GM23338 (cell line): Measurements from ENCODE around the gene SACS. TPM values are rescaled to one million over a fixed set of nuclear protein-coding genes. Genes with fewer than 3 reads are reported as not detected.

ENCODE experiments used
- ATAC-seq: fragments of 200-7000 bp; cut with Tn5 transposase; 3 replicates; pipeline ENCODE4 v1.9.1; 2020
- DNase-seq: peaks from one replicate; pipeline ENCODE4 v3.0.0-alpha.2; 2015; ENCODE audit warnings: low spot score
- H2AFZ ChIP-seq: fragments of 200-600 bp; sonication (generic); 2 replicates; pipeline ENCODE4 v1.8.0; 2016; ENCODE audit warnings: antibody characterized with exemption, mild to moderate bottlenecking, moderate library complexity
- H3F3A ChIP-seq: fragments of 200-600 bp; sonication (generic); replicated peaks from 2 replicates; pipeline ENCODE4 v1.8.0; 2017; ENCODE audit warnings: antibody characterized with exemption, mixed run types, low read depth
- H3K27ac ChIP-seq: fragments of 200-600 bp; sonication (generic); 2 replicates; pipeline ENCODE4 v1.6.1; 2016; ENCODE audit warnings: low read depth
- H3K27me3 ChIP-seq: fragments of 200-600 bp; sonication (generic); 2 replicates; pipeline ENCODE4 v1.8.0; 2016; ENCODE audit warnings: mild to moderate bottlenecking, mixed run types, moderate library complexity; ENCODE audit not compliant: insufficient read depth
- H3K36me3 ChIP-seq: fragments of 200-600 bp; sonication (generic); 2 replicates; pipeline ENCODE4 v1.8.0; 2016; ENCODE audit warnings: mild to moderate bottlenecking; ENCODE audit not compliant: insufficient read depth
- H3K4me1 ChIP-seq: fragments of 200-600 bp; sonication (generic); 2 replicates; pipeline ENCODE4 v1.8.0; 2016; ENCODE audit warnings: mild to moderate bottlenecking, moderate library complexity; ENCODE audit not compliant: insufficient read depth
- H3K4me2 ChIP-seq: fragments of 200-600 bp; sonication (generic); 2 replicates; pipeline ENCODE4 v1.7.1; 2017; ENCODE audit warnings: mixed run types
- H3K4me3 ChIP-seq: fragments of 200-600 bp; sonication (generic); 2 replicates; pipeline ENCODE4 v1.6.1; 2016; ENCODE audit warnings: mixed run types
- H3K79me2 ChIP-seq: fragments of 200-600 bp; sonication (generic); replicated peaks from 2 replicates; pipeline ENCODE4 v1.8.0; 2017; ENCODE audit warnings: mild to moderate bottlenecking; ENCODE audit not compliant: insufficient read depth
- H3K9me2 ChIP-seq: fragments of 200-600 bp; sonication (generic); 2 replicates; pipeline ENCODE4 v1.8.0; 2017; ENCODE audit not compliant: insufficient read depth
- H4K20me1 ChIP-seq: fragments of 200-600 bp; sonication (generic); replicated peaks from 2 replicates; pipeline ENCODE4 v1.8.0; 2017; ENCODE audit warnings: mild to moderate bottlenecking; ENCODE audit not compliant: insufficient read depth
- H3K27ac Mint-ChIP-seq: 2 replicates; pipeline ENCODE4 v1.8.0; 2020; ENCODE audit warnings: inconsistent platforms, mild to moderate bottlenecking, moderate library complexity, mixed read lengths
- H3K27me3 Mint-ChIP-seq: 3 replicates; pipeline ENCODE4 v1.8.0; 2022; ENCODE audit warnings: low read depth, mild to moderate bottlenecking, moderate library complexity, mixed read lengths, inconsistent platforms; ENCODE audit not compliant: insufficient read depth, poor library complexity
- H3K36me3 Mint-ChIP-seq: 3 replicates; pipeline ENCODE4 v1.8.0; 2021; ENCODE audit warnings: low read depth, mild to moderate bottlenecking, inconsistent platforms, moderate library complexity, mixed read lengths
- H3K4me1 Mint-ChIP-seq: 3 replicates; pipeline ENCODE4 v1.8.0; 2020; ENCODE audit warnings: mild to moderate bottlenecking, inconsistent platforms, mixed read lengths
- H3K4me3 Mint-ChIP-seq: 3 replicates; pipeline ENCODE4 v1.8.0; 2021; ENCODE audit warnings: moderate library complexity, mild to moderate bottlenecking, inconsistent platforms, mixed read lengths
- H3K9me3 Mint-ChIP-seq: 3 replicates; pipeline ENCODE4 v1.8.0; 2020; ENCODE audit warnings: moderate library complexity, mild to moderate bottlenecking, inconsistent platforms, mixed read lengths
- CREB1 ChIP-seq: fragments of 250-450 bp; sonication (Bioruptor Pico); IDR thresholded peaks from 2 replicates; pipeline ENCODE4 v1.5.0; 2020; ENCODE audit warnings: low read depth, mild to moderate bottlenecking, moderate library complexity
- CTCF ChIP-seq, 2 experiments: fragments of 200-600 bp in 1 of 2; sonication (generic) in 1 of 2; conservative IDR thresholded peaks; 2 replicates each; pipeline versions ENCODE4 v1.5.1 to v1.6.1; 2016 to 2017; ENCODE audit warnings: antibody characterized with exemption in 2 of 2, low read depth in 2 of 2, mild to moderate bottlenecking in 2 of 2, moderate library complexity in 1 of 2
- EZH2 ChIP-seq: fragments of 200-600 bp; sonication (generic); IDR thresholded peaks from one replicate; pipeline ENCODE4 v1.8.0; 2017; ENCODE audit warnings: antibody characterized with exemption, mild to moderate bottlenecking, low read depth; ENCODE audit not compliant: unreplicated experiment
- EZH2phosphoT487 ChIP-seq: fragments of 200-600 bp; sonication (generic); IDR thresholded peaks from one replicate; pipeline ENCODE4 v1.8.1; 2018; ENCODE audit warnings: antibody characterized with exemption; ENCODE audit not compliant: unreplicated experiment
- JUNB ChIP-seq: IDR thresholded peaks from one replicate; pipeline ENCODE4 v1.6.1; 2016; ENCODE audit warnings: antibody characterized with exemption; ENCODE audit not compliant: unreplicated experiment
- NANOG ChIP-seq: IDR thresholded peaks from 2 replicates; pipeline ENCODE4 v1.6.1; 2016; ENCODE audit warnings: antibody characterized with exemption, borderline replicate concordance
- POLR2AphosphoS5 ChIP-seq: IDR thresholded peaks from 2 replicates; pipeline ENCODE4 v1.6.1; 2016; ENCODE audit warnings: antibody characterized with exemption, low read depth
- ZNF114 ChIP-seq: fragments of 250-450 bp; sonication (Bioruptor Pico); IDR thresholded peaks from 2 replicates; pipeline ENCODE4 v1.5.0; 2020; ENCODE audit warnings: mild to moderate bottlenecking, moderate library complexity
- ZNF331 ChIP-seq: fragments of 250-450 bp; sonication (Bioruptor Pico); IDR thresholded peaks from 2 replicates; pipeline ENCODE4 v1.5.0; 2020; ENCODE audit warnings: low read depth, mild to moderate bottlenecking, moderate library complexity
- polyA plus RNA-seq: library from polyadenylated mRNA; unstranded; fragments of >200 nt; fragmentation: Nextera tagmentation; extraction: Ambion mirVana; gene quantifications from 2 replicates; pipeline ENCODE4 v1.2.1, GENCODE V29; 2016
- total RNA-seq: library from RNA; depleted of rRNA; stranded (reverse); fragments of >200 nt; shearing (Covaris generic); gene quantifications from 2 replicates; pipeline ENCODE4 v1.2.3, GENCODE V29; 2014
- TF ChIP-seq, protein P1 (sequence below): IDR thresholded peaks from one replicate; pipeline ENCODE4 v1.6.1; 2018; ENCODE audit warnings: antibody characterized with exemption; ENCODE audit not compliant: unreplicated experiment

The SACS gene
- total and polyA plus RNA-seq, 2 experiments from 2014 or later, result 13.8 to 58.7 TPM

- no peak for TF ChIP-seq CTCF (conservative IDR thresholded peaks at IDR 0.05; ENCODE audit: low read depth in 2 of 2)
- TF ChIP-seq NANOG, result no peak
- no peak for TF ChIP-seq EZH2phosphoT487
- TF ChIP-seq ZNF114 (CRISPR knock-in tag), result no peak
- TF ChIP-seq, protein P1, sequence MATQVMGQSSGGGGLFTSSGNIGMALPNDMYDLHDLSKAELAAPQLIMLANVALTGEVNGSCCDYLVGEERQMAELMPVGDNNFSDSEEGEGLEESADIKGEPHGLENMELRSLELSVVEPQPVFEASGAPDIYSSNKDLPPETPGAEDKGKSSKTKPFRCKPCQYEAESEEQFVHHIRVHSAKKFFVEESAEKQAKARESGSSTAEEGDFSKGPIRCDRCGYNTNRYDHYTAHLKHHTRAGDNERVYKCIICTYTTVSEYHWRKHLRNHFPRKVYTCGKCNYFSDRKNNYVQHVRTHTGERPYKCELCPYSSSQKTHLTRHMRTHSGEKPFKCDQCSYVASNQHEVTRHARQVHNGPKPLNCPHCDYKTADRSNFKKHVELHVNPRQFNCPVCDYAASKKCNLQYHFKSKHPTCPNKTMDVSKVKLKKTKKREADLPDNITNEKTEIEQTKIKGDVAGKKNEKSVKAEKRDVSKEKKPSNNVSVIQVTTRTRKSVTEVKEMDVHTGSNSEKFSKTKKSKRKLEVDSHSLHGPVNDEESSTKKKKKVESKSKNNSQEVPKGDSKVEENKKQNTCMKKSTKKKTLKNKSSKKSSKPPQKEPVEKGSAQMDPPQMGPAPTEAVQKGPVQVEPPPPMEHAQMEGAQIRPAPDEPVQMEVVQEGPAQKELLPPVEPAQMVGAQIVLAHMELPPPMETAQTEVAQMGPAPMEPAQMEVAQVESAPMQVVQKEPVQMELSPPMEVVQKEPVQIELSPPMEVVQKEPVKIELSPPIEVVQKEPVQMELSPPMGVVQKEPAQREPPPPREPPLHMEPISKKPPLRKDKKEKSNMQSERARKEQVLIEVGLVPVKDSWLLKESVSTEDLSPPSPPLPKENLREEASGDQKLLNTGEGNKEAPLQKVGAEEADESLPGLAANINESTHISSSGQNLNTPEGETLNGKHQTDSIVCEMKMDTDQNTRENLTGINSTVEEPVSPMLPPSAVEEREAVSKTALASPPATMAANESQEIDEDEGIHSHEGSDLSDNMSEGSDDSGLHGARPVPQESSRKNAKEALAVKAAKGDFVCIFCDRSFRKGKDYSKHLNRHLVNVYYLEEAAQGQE, result no peak
Observed at GRCh38 chr13:23418776-23419683, 14.5 kb downstream of the SACS start (continued).

DNA sequence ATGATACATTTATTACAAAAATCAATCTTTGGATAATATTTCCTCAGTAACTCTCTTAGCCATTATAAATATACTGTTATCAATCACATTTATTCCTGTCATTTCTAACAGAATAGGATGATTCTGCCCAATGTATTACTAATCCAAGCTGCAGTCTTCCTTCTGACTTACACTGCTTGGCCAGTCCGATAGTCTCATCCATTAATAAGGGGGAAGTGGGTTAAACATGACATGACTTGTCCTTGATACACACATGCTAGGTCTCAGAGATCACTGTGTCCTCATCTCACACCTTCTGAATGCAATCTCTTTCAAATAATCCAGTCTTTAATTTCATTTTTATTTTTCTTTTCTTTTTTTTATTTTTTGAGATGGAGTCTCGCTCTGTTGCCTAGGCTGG is 18.8 kb downstream of the SACS start:
- Mint-ChIP-seq H3K27me3 (peaks cover 2% of the 10 kb centered on the region), H3K9me3 (no peaks in the 10 kb centered on the region; the same call in 2 of the 3 replicates), H3K4me3 (no peak overlapping the region), H3K4me1 (peaks cover 7% of the 10 kb centered on the region; the same call in 2 of the 3 replicates), H3K36me3 (peaks cover 13% of the 10 kb centered on the region; the same call in 2 of the 3 replicates), H3K27ac (no peak overlapping the region)
- H2AFZ ChIP-seq, result no peak overlapping the region
- no peaks in the 10 kb centered on the region for H3K79me2 ChIP-seq
- H3K27me3 ChIP-seq, result no peaks in the 10 kb centered on the region
- no peaks in the 10 kb centered on the region for H3K9me2 ChIP-seq
- no peaks in the 10 kb centered on the region for H3K36me3 ChIP-seq
- TF ChIP-seq EZH2phosphoT487 (no peak), ZNF331 (CRISPR knock-in tag) (no peak), CREB1 (no peak), JUNB (no peak), EZH2 (no peak), POLR2AphosphoS5 (no peak), CTCF (conservative IDR thresholded peaks at IDR 0.05; ENCODE audit: low read depth in 2 of 2) (no peak)
- no peak overlapping the region for H3K27ac ChIP-seq
- no peak for ATAC-seq
- peaks cover 5% of the 10 kb centered on the region; the same call in 1 of the 2 replicates for H3K4me1 ChIP-seq
- H3F3A ChIP-seq, result no peaks in the 10 kb centered on the region
- H4K20me1 ChIP-seq, result no peaks in the 10 kb centered on the region
- no peak for DNase-seq
- no peak overlapping the region for H3K4me3 ChIP-seq
- H3K4me2 ChIP-seq, result no peak overlapping the region
